Measurements from ENCODE around the gene TDRD10. TPM values are rescaled to one million over a fixed set of nuclear protein-coding genes. Genes with fewer than 3 reads are reported as not detected.

The TDRD10 gene
- total RNA-seq, 1 experiment from 2014 or later: not detected

- Histone ChIP-seq H3K9me3 (ENCODE audit: insufficient read depth, low read depth) (no peaks in the 10 kb centered on the region), H2AFZ (no peak overlapping the region), H3F3A (ENCODE audit: insufficient read depth, low read depth) (peaks cover 18% of the 10 kb centered on the region), H3K27me3 (ENCODE audit: insufficient read depth, low read depth) (no peaks in the 10 kb centered on the region), H3K9me2 (ENCODE audit: insufficient read depth) (no peaks in the 10 kb centered on the region), H3K4me3 (no peak overlapping the region), H3K4me1 (replicated peaks; ENCODE audit: insufficient read depth) (0 out of 2 replicates have a peak, but pooled peaks cover 12% of the 10 kb centered on the region), H3K36me3 (ENCODE audit: low read depth) (no peaks in the 10 kb centered on the region), H3K4me2 (no peak overlapping the region), H4K20me1 (ENCODE audit: insufficient read depth) (no peaks in the 10 kb centered on the region), H3K27ac (no peak overlapping the region), H3K79me2 (ENCODE audit: low read depth) (no peaks in the 10 kb centered on the region)
- ChIA-PET CTCF (no interaction called here), POLR2A (ENCODE audit: unreplicated experiment) (interaction anchor here (1.0 kb wide), 1 partner anchor 56 kb away, joined by 4 read pairs; no protein-coding TSS in a partner anchor)
- BruUV-seq (replicated peaks): no TSS peak
- TF ChIP-seq, protein P1, sequence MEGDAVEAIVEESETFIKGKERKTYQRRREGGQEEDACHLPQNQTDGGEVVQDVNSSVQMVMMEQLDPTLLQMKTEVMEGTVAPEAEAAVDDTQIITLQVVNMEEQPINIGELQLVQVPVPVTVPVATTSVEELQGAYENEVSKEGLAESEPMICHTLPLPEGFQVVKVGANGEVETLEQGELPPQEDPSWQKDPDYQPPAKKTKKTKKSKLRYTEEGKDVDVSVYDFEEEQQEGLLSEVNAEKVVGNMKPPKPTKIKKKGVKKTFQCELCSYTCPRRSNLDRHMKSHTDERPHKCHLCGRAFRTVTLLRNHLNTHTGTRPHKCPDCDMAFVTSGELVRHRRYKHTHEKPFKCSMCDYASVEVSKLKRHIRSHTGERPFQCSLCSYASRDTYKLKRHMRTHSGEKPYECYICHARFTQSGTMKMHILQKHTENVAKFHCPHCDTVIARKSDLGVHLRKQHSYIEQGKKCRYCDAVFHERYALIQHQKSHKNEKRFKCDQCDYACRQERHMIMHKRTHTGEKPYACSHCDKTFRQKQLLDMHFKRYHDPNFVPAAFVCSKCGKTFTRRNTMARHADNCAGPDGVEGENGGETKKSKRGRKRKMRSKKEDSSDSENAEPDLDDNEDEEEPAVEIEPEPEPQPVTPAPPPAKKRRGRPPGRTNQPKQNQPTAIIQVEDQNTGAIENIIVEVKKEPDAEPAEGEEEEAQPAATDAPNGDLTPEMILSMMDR (conservative IDR thresholded peaks at IDR 0.05): no peak
- TF ChIP-seq EZH2 (IDR thresholded peaks at IDR 0.05; ENCODE audit: low read depth): no peak
- DNase-seq: peak; percentile 45 to 53
- intact Hi-C loops (cut with micrococcal nuclease; ENCODE audit: unreplicated experiment): loop anchor here (5.0 kb wide), 1 partner anchor 278 kb away; no protein-coding TSS in a partner anchor
These were observed 27.2 kb upstream of the TDRD10 start for GRCh38 chr1:154474802-154475201.

DNA sequence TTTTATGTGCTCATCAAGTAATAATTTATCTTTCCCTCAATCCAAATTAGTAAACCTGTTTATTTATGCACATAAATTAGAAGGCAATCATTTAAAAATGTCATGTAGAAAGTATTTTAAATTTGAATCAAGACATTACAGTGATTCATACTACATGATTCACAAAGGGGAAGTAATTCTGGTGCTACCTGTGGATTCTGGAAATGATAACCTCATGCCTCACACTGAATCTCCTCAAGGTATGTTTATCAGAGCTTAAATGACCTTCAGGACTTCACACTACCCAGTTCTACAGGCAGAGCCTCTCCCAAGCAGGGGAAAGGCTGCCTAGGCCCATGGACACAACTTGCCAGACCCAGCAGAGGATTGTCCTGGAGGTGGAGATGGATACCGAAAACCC, 25.2 kb upstream of the TDRD10 start:
- POLR2A ChIA-PET (ENCODE audit: unreplicated experiment): interaction anchor here (1.0 kb wide), 1 partner anchor 256 kb away, joined by 5 read pairs; the partner anchor contains the start of gene UBAP2L
- TF ChIP-seq, protein P1 (conservative IDR thresholded peaks at IDR 0.05): no peak
- no peak for TF ChIP-seq EZH2 (IDR thresholded peaks at IDR 0.05; ENCODE audit: low read depth)
- H3F3A ChIP-seq (ENCODE audit: insufficient read depth, low read depth): peaks cover 18% of the 10 kb centered on the region
- no peak overlapping the region for H3K27ac ChIP-seq
- H3K36me3 ChIP-seq (ENCODE audit: low read depth): no peaks in the 10 kb centered on the region
- no peak overlapping the region for H2AFZ ChIP-seq
- no peaks in the 10 kb centered on the region for H3K79me2 ChIP-seq (ENCODE audit: low read depth)
- no TSS peak for BruUV-seq (replicated peaks)
- no peak overlapping the region for H3K4me2 ChIP-seq
- DNase-seq: peak in 1 of 2 experiments; percentile 59
- intact Hi-C loops (cut with micrococcal nuclease; ENCODE audit: unreplicated experiment): loop anchor here (5.0 kb wide), 1 partner anchor 279 kb away; no protein-coding TSS in a partner anchor
- no peaks in the 10 kb centered on the region for H4K20me1 ChIP-seq (ENCODE audit: insufficient read depth)
- no peaks in the 10 kb centered on the region for H3K9me2 ChIP-seq (ENCODE audit: insufficient read depth)
- H3K27me3 ChIP-seq (ENCODE audit: insufficient read depth, low read depth): no peaks in the 10 kb centered on the region
- no peak overlapping the region for H3K4me3 ChIP-seq
- H3K4me1 ChIP-seq (replicated peaks; ENCODE audit: insufficient read depth): 0 out of 2 replicates have a peak, but pooled peaks cover 12% of the 10 kb centered on the region
- H3K9me3 ChIP-seq (ENCODE audit: insufficient read depth, low read depth): no peaks in the 10 kb centered on the region
- CTCF ChIA-PET: interaction anchor here (0.6 kb wide), 1 partner anchor 94 kb away, joined by 5 read pairs; no protein-coding TSS in a partner anchor

DNA sequence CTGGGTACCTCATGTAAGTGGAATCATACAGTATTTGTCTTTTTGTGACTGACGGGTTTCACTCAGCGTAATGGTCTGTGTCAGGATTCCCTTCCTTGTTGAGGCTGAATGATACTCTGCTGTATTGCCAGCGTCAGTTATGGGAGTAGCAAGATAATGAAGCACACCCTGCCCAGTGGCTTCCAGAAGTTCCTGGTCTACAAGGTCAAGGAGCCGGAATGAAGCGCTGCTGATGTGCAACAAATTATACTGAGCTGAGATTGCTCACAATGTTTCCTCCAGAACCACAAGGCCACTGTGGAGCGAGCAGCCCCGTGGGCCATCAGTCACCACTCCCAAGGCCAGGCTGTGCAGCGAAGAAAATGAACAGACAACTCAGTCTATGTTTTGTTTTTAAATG, 24.0 kb upstream of the TDRD10 start:
- 0 out of 2 replicates have a peak, but pooled peaks cover 12% of the 10 kb centered on the region for H3K4me1 ChIP-seq (replicated peaks; ENCODE audit: insufficient read depth)
- no peaks in the 10 kb centered on the region for H3K36me3 ChIP-seq (ENCODE audit: low read depth)
- no peaks in the 10 kb centered on the region for H3K27me3 ChIP-seq (ENCODE audit: insufficient read depth, low read depth)
- H4K20me1 ChIP-seq (ENCODE audit: insufficient read depth): no peaks in the 10 kb centered on the region
- H3K27ac ChIP-seq: no peak overlapping the region
- no peak overlapping the region for H3K4me2 ChIP-seq
- TF ChIP-seq, protein P1 (conservative IDR thresholded peaks at IDR 0.05): no peak
- TF ChIP-seq EZH2 (IDR thresholded peaks at IDR 0.05; ENCODE audit: low read depth): no peak
- no peak overlapping the region for H3K4me3 ChIP-seq
- BruUV-seq (replicated peaks): no TSS peak
- DNase-seq: no peak
- H3K9me3 ChIP-seq (ENCODE audit: insufficient read depth, low read depth): no peaks in the 10 kb centered on the region
- no peaks in the 10 kb centered on the region for H3K79me2 ChIP-seq (ENCODE audit: low read depth)
- H2AFZ ChIP-seq: no peak overlapping the region
- ChIA-PET CTCF (interaction anchor here (0.6 kb wide), 1 partner anchor 282 kb away, joined by 15 read pairs; no protein-coding TSS in a partner anchor), POLR2A (ENCODE audit: unreplicated experiment) (no interaction called here)
- intact Hi-C loops (cut with micrococcal nuclease; ENCODE audit: unreplicated experiment): loop anchor here (1.0 to 5.0 kb wide), 5 partner anchors 59 to 281 kb away; partner anchors contain the start of genes HAX1 and IL6R
- no peaks in the 10 kb centered on the region for H3K9me2 ChIP-seq (ENCODE audit: insufficient read depth)
- peaks cover 18% of the 10 kb centered on the region for H3F3A ChIP-seq (ENCODE audit: insufficient read depth, low read depth)
